ENCODE data around the gene SULF2. TPM values are rescaled to one million over a fixed set of nuclear protein-coding genes. Genes with fewer than 3 reads are reported as not detected.

SULF2 gene
- total and polyA plus RNA-seq, 2 of the 13 experiments (the other 11 are each of a cell fraction or from before 2014, with no cell fraction given), result 7.2 to 50.9 TPM

DNA sequence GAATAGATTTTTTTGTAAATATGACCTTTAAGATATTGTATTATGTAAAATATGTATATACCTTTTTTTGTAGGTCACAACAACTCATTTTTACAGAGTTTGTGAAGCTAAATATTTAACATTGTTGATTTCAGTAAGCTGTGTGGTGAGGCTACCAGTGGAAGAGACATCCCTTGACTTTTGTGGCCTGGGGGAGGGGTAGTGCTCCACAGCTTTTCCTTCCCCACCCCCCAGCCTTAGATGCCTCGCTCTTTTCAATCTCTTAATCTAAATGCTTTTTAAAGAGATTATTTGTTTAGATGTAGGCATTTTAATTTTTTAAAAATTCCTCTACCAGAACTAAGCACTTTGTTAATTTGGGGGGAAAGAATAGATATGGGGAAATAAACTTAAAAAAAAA is 130.9 kb downstream of the SULF2 start:
- no TSS peak for BruUV-seq (replicated peaks)
- peaks cover 27 to 86% of the 10 kb centered on the region in 2 experiments for H3K36me3 ChIP-seq (replicated peaks in 1 of 2; ENCODE audit: control insufficient read depth in 1 of 2, insufficient read depth in 2 of 2, low read length in 2 of 2)
- no peak for DNase-seq (ENCODE audit: low spot score)
- in situ Hi-C loops (cut with HindIII; ENCODE audit: extremely low pct_ligation_motif_present, low pct_unique_long_range_greater_than_20kb) (no loop called here), intact Hi-C loops (cut with micrococcal nuclease; ENCODE audit: unreplicated experiment) (no loop called here)
- H3K9ac ChIP-seq (ENCODE audit: insufficient read depth, low read depth, low read length), result no peak overlapping the region
- H3K4me3 ChIP-seq (replicated peaks in 1 of 3; ENCODE audit: insufficient read depth in 1 of 3, low read depth in 2 of 3, low read length in 3 of 3), result no peak overlapping the region
- ChIA-PET CTCF (ENCODE audit: low intra/inter-chr PET ratio, low total read pairs) (no interaction called here), POLR2A (no interaction called here)
- TF ChIP-seq CREM (IDR thresholded peaks at IDR 0.05), result no peak
- TF ChIP-seq CREM (CRISPR knock-in tag; IDR thresholded peaks at IDR 0.05), result no peak
- no peak for TF ChIP-seq SMYD3 (CRISPR knock-in tag; IDR thresholded peaks at IDR 0.05)
- H3K9me3 ChIP-seq (ENCODE audit: low read length), result no peaks in the 10 kb centered on the region
- no peak overlapping the region for H3K4me2 ChIP-seq (ENCODE audit: low read depth, low read length)
- no peaks in the 10 kb centered on the region for H3K79me2 ChIP-seq (ENCODE audit: insufficient read depth, low read length)
- H3K4me1 ChIP-seq (ENCODE audit: insufficient read depth, low read length), result peaks cover 4% of the 10 kb centered on the region
- no peak overlapping the region for H2AFZ ChIP-seq (ENCODE audit: low read length)
- H4K20me1 ChIP-seq (ENCODE audit: insufficient read depth, low read length), result no peaks in the 10 kb centered on the region
- ATAC-seq, result no peak
- no peak overlapping the region for H3K27ac ChIP-seq (ENCODE audit: extremely low read length, insufficient read depth, low read length)
- 97% methylated on average over 1 of the region's 1 CpG for WGBS (ENCODE audit: low lambda C conversion rate)
- FAIRE-seq, result no peak
- H3K27me3 ChIP-seq (ENCODE audit: control insufficient read depth in 1 of 2, insufficient read depth in 2 of 2, low read length in 2 of 2), result no peaks in the 10 kb centered on the region

DNA sequence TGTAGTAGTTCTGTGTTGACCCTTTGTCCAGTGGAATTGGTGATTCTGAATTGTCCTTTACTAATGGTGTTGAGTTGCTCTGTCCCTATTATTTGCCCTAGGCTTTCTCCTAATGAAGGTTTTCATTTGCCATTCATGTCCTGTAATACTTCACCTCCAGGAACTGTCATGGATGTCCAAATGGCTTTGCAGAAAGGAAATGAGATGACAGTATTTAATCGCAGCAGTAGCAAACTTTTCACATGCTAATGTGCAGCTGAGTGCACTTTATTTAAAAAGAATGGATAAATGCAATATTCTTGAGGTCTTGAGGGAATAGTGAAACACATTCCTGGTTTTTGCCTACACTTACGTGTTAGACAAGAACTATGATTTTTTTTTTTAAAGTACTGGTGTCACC is 131.4 kb downstream of the SULF2 start:
- Histone ChIP-seq H3K4me3 (replicated peaks in 1 of 3; ENCODE audit: insufficient read depth in 1 of 3, low read depth in 2 of 3, low read length in 3 of 3) (no peak overlapping the region), H3K4me1 (ENCODE audit: insufficient read depth, low read length) (no peaks in the 10 kb centered on the region), H3K79me2 (ENCODE audit: insufficient read depth, low read length) (no peaks in the 10 kb centered on the region), H2AFZ (ENCODE audit: low read length) (no peak overlapping the region), H3K9ac (ENCODE audit: insufficient read depth, low read depth, low read length) (no peak overlapping the region), H3K9me3 (ENCODE audit: low read length) (no peaks in the 10 kb centered on the region), H3K27ac (ENCODE audit: extremely low read length, insufficient read depth, low read length) (no peak overlapping the region), H3K4me2 (ENCODE audit: low read depth, low read length) (no peak overlapping the region), H3K27me3 (ENCODE audit: control insufficient read depth in 1 of 2, insufficient read depth in 2 of 2, low read length in 2 of 2) (no peaks in the 10 kb centered on the region), H4K20me1 (ENCODE audit: insufficient read depth, low read length) (no peaks in the 10 kb centered on the region), H3K36me3 (replicated peaks in 1 of 2; ENCODE audit: control insufficient read depth in 1 of 2, insufficient read depth in 2 of 2, low read length in 2 of 2) (peaks cover 28 to 87% of the 10 kb centered on the region in 2 experiments)
- ATAC-seq (no peak), FAIRE-seq (peak; percentile 62), DNase-seq (ENCODE audit: low spot score) (no peak)
- WGBS (ENCODE audit: low lambda C conversion rate), result 97% methylated on average over 2 of the region's 2 CpGs
- in situ Hi-C loops (cut with HindIII; ENCODE audit: extremely low pct_ligation_motif_present, low pct_unique_long_range_greater_than_20kb) (no loop called here), intact Hi-C loops (cut with micrococcal nuclease; ENCODE audit: unreplicated experiment) (no loop called here)
- ChIA-PET CTCF (ENCODE audit: low intra/inter-chr PET ratio, low total read pairs) (no interaction called here), POLR2A (no interaction called here)
- no TSS peak for BruUV-seq (replicated peaks)
- no peak for TF ChIP-seq ZSCAN31 (CRISPR knock-in tag; IDR thresholded peaks at IDR 0.05; ENCODE audit: low read depth)
- TF ChIP-seq, protein P1, sequence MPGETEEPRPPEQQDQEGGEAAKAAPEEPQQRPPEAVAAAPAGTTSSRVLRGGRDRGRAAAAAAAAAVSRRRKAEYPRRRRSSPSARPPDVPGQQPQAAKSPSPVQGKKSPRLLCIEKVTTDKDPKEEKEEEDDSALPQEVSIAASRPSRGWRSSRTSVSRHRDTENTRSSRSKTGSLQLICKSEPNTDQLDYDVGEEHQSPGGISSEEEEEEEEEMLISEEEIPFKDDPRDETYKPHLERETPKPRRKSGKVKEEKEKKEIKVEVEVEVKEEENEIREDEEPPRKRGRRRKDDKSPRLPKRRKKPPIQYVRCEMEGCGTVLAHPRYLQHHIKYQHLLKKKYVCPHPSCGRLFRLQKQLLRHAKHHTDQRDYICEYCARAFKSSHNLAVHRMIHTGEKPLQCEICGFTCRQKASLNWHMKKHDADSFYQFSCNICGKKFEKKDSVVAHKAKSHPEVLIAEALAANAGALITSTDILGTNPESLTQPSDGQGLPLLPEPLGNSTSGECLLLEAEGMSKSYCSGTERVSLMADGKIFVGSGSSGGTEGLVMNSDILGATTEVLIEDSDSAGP (CRISPR knock-in tag; IDR thresholded peaks at IDR 0.05; ENCODE audit: borderline replicate concordance), result no peak
- TF ChIP-seq ZNF746 (CRISPR knock-in tag; IDR thresholded peaks at IDR 0.05), result no peak
- no peak for TF ChIP-seq FOSL1 (CRISPR knock-in tag; IDR thresholded peaks at IDR 0.05; ENCODE audit: borderline replicate concordance)
- no peak for TF ChIP-seq SSRP1 (CRISPR knock-in tag; IDR thresholded peaks at IDR 0.05)
- TF ChIP-seq, protein P2, sequence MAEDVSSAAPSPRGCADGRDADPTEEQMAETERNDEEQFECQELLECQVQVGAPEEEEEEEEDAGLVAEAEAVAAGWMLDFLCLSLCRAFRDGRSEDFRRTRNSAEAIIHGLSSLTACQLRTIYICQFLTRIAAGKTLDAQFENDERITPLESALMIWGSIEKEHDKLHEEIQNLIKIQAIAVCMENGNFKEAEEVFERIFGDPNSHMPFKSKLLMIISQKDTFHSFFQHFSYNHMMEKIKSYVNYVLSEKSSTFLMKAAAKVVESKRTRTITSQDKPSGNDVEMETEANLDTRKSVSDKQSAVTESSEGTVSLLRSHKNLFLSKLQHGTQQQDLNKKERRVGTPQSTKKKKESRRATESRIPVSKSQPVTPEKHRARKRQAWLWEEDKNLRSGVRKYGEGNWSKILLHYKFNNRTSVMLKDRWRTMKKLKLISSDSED (CRISPR knock-in tag; IDR thresholded peaks at IDR 0.05), result no peak
- TF ChIP-seq ZNF33A (CRISPR knock-in tag; IDR thresholded peaks at IDR 0.05; ENCODE audit: borderline replicate concordance), result no peak
- no peak for TF ChIP-seq ZNF20 (CRISPR knock-in tag; IDR thresholded peaks at IDR 0.05)
- TF ChIP-seq, protein P3, sequence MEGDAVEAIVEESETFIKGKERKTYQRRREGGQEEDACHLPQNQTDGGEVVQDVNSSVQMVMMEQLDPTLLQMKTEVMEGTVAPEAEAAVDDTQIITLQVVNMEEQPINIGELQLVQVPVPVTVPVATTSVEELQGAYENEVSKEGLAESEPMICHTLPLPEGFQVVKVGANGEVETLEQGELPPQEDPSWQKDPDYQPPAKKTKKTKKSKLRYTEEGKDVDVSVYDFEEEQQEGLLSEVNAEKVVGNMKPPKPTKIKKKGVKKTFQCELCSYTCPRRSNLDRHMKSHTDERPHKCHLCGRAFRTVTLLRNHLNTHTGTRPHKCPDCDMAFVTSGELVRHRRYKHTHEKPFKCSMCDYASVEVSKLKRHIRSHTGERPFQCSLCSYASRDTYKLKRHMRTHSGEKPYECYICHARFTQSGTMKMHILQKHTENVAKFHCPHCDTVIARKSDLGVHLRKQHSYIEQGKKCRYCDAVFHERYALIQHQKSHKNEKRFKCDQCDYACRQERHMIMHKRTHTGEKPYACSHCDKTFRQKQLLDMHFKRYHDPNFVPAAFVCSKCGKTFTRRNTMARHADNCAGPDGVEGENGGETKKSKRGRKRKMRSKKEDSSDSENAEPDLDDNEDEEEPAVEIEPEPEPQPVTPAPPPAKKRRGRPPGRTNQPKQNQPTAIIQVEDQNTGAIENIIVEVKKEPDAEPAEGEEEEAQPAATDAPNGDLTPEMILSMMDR (CRISPR knock-in tag; IDR thresholded peaks at IDR 0.05), result no peak
- no peak for TF ChIP-seq ZKSCAN5 (CRISPR knock-in tag; IDR thresholded peaks at IDR 0.05)
- no peak for TF ChIP-seq ZMYM2 (CRISPR knock-in tag; IDR thresholded peaks at IDR 0.05)

Measured in HepG2 (cell line).